Mesenteric fat pad (tissue), 1 donor: ENCODE results near the gene RPUSD1. TPM values are rescaled to one million over a fixed set of nuclear protein-coding genes. Genes with fewer than 3 reads are reported as not detected.

Experiments
- DNase-seq: peaks from one replicate; pipeline ENCODE4 v3.0.0-alpha.2; 2020; ENCODE audit warnings: low spot score
- total RNA-seq: library from RNA; stranded (reverse); fragmentation: NEBNext Ultra II Directional; extraction: Animal tissue kit (Norgen Biotek cat#: 25700); gene quantifications from one replicate; pipeline ENCODE4 v1.2.1, GENCODE V29; 2021
- donor health status: DM: yes; HTN: yes; CAD: no.

Gene RPUSD1
- total RNA-seq, 1 donor from 2014 or later = 16.8 TPM

DNA sequence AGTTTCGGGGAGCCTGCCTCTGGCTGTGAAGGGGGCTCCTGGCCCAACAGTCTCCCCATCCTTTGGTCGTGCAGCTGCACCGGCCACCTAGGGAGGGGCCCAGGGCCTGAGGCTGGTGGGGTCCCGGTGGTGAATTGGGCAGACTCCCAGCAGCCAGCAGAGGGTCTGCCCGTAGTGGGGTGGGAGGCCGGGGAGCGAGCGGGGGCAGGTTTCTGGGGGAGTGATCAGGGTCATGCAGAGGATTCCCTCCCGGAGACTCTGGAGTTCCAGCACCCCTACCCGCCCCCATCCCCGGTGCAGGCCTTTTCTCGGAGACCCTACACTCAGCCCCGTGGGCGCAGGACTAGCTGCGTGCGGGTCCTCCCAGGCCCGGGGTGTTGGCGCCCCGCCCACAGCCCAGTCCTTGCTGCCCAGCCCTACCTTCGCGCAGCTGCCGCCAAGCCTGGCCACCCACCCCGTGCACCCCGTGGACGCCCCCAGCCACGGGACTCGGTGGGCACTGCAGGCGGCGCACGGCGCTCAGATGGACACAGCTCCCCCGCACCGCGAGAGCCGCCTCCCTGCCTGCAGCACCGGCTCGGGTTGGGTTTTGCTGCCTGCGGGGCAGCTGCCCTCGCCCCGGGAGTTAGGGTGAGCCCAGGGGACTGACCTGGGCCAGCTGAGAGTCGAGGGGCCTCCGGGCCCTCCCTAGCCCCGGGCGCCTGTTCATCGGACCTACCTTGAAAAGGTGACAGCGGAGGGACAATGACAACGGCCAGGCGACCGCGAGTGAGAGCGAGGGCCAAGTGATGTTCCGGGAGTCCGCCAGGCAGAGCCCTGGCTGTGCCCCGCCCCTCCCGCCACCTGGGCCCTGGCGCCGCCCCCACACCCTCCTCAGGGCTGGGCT is 12.0 kb upstream of the RPUSD1 start, which contains the start of gene GNG13:
Gene GNG13 (minus strand): TSS at position 787 of the 886 bp plus-strand sequence. CDS start 1,657 bp downstream, outside the sequence.
- no peak for DNase-seq

DNA sequence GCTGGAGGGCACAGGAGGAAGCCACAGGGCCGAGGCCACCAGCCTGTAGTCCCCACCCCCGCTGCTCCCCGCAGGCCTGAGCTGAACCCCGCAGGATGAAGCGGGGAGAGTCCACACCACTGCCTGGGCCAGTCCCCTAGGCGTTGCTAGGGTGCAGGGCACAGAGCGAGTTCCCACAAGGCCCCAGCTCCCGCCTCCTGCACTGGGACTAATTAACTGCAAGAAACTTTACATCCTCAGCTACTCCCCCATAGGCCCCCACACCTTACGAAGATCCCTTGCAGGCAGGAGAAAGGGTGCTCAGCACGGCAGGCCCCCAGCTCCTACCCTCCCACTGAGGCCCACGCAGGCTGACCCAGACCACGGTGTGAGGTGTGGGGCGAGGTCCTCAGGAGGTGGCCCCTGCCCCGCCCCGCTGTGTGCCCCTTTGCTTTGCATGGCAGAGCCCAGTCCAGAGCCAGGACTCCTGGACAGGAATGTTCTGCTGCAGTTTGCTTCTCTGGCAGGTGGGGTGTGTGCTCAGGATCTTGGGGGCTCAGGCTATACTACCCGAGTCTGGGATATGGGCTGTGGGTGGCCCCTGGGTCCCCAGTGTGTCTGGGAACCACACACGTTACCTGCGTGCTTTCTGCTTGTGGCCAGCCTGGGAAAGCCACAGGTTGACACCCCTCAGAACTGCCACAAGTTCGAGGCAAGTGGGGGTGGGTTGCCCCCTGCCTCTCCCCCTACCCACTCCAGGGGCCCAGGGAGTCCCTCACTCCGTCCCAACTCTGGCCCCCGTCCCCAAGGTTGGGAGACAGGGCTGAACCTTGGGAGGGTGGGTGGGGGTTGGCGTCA is 11.1 kb upstream of the RPUSD1 start:
- no peak for DNase-seq

DNA sequence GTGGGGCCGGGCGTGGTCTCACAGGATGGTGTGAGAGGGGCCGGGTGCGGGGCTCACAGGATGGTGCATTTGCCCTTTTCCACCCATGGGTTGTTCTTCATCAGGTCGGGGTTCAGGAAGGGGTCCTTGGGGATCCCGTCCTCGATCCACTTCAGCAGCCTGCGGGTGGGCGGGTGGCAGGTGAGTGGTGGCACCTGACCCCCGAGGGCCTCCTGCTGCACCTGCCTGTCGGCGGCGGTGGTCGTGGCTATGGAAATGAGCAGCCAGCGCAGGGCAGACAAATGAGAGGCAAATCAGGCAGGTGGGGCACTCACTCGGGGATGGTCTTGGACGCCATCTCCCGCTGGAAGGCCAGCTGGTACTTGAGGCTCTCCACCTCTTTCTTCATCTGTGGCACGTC is 10.5 kb upstream of the RPUSD1 start:
- no peak for DNase-seq

DNA sequence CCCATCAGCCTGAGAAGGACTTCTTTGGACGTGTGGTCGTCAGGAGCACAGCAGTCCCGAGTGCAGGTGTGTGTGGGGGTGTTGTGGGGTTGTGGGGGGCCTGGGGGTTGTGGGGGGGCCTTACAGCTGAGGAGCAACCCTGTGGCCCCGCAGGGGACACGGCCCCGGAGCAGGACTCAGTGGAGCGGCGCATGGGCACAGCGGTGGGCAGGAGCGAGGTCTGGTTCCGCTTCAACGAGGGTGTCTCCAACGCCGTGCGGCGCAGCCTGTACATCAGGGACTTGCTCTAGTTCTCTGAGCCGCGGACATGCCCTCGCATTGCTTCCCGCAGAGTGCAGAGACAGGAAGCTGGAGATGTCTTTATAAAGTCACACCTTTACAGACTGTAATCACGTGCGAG is 9.5 kb upstream of the RPUSD1 start:
- DNase-seq = no peak

DNA sequence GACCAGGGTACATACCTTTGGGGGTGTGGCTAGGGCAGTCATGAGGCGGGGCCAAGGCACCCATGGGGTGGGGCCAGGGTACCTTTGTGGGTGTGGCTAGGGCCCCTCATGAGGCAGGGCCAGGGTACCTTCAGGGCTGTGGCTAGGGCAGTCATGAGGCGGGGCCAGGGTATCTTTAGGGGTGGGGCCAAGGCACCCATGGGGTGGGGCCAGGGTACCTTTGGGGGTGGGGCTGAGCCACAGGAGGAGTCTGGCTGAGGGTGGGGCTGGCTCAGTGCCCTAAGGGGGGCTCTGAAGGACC is 8.9 kb upstream of the RPUSD1 start:
- no peak for DNase-seq

DNA sequence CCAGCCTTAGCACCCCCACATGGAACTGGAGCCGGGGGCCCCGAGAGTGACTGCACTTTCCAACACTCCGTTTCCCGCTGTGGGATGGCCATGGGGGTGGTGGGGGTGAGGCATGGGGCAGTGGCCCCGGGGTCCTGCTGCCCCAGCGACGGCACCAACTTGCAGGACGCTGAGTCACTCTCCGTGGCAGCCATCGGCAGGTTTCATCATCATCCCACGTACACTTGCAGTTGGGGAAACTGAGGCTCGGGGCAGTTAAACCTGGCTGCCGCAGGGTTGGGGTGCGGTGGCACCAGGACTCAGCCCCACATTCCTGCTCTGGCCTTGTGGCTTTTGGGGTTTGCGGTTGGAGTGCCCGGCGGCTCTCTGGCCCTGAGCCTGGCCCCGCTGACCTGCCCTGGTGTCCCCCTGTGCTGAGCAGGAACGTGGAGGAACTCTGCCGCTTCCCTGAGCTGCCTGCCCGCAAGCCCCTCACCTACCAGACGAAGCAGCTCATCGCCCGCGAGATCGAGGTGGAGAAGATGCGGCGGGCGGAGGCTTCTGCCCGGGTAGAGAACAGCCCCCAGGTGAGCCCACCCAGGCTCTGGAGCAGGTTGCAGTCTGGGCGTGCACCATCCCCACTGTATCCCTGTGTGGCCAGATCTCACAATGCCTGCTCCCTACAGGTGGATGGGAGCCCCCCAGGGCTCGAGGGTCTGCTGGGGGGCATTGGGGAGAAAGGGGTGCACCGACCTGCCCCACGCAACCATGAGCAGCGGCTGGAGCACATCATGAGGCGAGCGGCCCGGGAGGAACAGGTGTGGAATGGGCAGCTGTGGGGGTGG is 8.3 kb upstream of the RPUSD1 start:
- DNase-seq = no peak

DNA sequence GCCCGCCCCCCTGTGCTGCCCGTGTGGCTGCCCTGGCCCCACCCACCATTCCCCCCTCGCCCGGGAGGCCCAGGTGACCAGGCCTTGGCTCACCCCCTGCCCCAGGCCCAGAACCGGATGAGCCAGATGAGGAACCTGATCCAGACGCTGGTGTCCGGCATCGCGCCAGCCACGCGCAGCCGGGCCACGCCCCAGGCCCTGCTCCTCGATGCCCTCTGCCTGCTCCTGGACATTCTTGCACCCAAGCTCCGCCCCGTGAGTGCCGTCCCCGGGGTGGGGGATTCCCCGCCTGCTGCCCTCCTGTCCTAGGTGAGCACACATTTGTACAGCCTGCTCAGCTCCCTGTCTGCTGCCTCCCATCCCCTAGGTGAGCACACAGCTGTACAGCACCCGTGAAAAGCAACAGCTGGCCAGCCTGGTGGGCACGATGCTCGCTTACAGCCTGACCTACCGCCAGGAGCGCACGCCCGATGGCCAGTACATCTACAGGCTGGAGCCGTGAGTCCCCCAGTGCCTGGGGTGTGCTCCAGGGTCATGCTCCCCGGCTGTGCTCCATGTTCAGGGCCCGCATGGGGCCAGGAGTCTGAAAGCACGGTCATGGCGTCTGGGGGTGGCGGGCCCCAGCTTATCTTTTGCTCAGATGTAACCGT is 7.5 kb upstream of the RPUSD1 start:
- DNase-seq = no peak

DNA sequence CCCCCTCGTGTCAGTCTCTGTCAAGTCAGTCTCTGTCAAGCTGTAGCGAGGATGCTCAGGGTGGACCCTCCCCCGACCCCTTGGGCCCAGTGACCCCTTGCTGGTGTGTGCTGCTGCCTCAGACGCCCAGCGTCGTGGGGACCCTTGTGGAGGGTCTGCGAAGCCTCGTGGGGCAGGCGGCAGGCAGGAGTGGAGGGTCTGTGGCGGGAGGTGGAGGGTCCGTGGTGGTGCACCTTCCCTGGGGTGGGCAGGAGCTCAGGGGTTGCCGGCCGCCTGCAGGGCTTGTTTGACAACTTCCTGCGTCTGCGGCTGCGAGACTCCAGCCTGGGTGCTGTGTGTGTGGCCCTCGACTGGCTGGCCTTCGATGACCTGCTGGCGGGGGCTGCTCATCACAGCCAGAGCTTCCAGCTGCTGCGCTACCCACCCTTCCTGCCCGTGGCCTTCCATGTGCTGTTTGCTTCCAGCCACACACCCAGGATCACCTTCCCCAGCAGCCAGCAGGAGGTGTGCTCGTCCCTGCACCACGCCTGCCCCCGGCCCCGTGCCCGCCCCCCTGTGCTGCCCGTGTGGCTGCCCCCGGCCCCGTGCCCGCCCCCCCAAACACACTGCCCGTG is 6.8 kb upstream of the RPUSD1 start:
- DNase-seq = no peak

DNA sequence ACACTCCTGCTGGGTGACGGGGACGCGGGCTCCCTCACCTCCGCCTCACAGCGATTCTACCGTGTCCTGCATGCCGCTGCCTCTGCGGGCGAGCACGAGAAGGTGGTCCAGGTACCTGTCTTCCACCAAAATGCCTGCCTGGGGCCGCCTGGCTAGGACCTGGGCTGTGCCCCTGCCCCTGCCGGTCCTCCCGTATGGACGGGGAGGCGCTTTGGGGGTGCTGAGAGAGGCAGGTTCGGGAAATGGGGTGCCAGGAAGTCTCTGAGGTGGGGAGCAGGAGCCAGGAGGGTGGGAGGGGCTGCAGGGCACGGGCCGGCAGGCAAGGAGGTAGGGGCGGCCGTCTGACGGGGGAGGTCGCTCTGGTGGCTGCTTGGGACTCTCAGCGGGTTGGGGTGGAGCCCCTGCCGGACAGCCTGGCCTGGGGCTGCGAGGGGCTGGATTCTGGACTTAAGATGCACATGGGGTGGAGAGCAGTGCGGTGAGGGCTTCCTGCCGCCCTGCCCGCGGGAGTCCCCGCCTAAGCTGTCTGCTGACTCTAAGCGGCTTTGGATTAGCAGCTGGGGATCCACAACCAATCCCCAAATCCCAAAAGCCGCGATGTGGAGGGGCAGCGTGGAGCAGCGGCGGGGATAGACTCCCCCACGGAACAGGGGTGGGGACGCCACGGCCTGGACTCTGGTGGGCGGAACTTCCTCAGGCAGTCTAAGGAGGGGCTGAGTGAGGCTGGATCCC is 6.1 kb upstream of the RPUSD1 start:
- no peak for DNase-seq

DNA sequence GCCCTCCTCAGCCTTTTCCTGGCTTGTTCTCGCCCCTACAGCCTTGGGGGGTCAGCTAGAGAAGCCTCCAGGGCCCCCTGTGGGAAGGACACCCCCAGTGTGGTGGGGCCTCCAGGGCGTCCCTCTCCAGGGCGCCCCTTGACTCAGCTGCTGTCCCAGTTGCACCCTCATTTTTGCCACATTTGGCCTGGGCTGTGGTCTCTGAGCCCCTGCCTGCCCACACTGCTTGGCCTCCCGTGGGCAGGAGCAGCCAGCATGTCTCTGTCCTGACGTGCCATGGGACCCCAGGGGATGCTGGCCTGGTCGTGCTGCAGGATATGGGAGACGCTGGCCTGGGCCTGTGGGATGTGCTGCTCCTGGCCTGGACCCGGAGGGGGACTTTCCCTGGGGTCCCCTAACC is 5.2 kb upstream of the RPUSD1 start:
- no peak for DNase-seq

DNA sequence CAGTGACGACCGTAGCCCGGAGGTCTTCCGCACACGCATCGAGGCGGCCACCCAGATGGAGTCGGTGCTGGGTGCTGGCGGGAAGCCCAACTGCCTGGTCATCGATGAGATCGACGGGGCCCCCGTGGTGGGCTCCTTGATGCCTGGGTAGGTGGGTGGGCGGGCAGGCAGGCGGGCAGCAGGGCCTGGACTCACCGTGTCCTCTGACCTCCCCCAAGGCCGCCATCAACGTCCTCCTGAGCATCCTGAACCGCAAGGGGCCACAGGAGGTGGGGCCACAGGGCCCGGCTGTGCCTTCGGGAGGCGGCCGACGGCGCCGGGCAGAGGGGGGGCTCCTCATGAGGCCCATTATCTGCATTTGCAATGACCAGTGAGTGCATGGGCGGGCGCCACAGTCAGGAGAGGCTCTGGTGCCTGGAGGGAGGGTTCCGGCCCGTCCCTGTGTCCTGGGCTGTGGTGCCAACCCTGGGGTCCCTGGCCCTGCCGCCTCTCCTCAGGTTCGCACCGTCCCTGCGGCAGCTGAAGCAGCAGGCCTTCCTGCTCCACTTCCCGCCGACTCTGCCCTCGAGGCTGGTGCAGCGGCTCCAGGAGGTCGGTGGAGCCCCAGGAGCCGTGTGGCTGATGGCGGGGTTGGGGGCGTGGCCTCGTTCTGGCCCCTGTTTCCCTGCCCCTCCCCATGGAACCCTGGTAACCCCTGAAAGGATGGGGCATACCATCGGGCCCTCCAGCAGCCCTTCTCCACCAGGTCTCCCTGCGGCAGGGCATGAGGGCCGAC is 4.2 kb upstream of the RPUSD1 start:
- no peak for DNase-seq

DNA sequence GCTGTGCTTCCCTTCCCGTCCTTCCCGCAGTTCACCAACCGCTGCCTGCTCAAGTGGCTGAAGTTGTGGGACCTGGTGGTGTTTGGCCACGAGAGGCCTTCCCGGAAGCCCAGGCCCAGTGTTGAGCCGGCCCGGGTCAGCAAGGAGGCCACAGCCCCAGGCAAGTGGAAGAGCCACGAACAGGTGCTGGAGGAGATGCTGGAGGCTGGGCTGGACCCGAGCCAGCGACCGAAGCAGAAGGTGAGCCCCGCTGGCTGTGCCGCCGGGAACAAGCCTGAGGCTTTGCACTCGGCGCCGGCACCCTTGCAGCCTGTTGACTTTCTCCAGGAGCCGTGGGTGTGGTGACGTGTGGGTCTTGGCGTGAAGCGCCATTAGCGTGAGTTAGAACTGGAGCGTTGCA is 3.0 kb upstream of the RPUSD1 start:
- no peak for DNase-seq

DNA sequence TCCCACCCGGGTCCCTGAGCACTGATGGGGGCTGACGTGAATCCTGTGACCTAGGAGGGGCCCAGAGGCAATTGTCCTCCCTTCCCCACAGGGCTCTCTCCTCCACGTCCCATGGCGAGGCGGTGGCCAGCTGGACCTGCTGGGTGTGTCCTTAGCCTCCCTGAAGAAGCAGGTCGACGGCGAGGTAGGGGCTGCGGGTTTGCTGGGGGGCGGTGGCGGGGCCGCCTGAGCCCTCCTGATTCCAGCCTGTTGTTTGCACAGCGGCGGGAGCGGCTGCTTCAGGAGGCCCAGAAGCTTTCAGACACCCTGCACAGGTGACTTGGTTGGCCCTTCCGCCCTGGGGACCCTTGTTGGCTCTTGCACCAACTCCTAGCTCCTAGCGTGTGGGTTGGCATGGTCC is 1.9 kb upstream of the RPUSD1 start:
- DNase-seq = no peak

DNA sequence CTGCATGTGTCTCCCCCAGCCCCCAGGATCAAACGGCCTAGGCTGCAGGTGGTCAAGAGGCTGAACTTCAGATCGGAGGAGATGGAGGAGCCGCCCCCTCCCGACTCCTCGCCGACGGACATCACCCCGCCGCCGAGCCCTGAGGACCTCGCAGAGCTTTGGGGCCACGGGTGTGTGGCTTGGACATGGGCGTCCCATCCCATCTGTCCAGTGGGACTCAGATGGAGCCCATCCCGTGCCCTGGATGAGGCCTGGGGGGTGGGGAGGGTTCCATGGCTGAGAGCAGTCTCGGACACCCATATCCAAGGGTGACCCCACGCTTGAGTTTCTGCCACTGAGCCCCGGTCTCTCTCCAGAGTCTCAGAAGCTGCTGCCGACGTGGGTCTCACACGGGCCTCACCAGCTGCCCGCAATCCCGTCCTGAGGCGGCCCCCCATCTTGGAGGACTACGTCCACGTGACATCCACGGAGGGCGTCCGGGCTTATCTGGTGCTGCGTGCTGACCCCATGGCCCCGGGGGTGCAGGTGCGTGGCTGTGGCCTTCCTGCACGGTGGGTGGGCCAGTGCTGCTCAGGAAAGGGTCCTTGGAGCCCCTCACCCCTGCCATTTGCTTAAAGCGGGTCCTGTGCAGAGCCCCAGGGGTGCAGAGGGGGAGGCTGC is 1.1 kb upstream of the RPUSD1 start:
- DNase-seq = no peak

DNA sequence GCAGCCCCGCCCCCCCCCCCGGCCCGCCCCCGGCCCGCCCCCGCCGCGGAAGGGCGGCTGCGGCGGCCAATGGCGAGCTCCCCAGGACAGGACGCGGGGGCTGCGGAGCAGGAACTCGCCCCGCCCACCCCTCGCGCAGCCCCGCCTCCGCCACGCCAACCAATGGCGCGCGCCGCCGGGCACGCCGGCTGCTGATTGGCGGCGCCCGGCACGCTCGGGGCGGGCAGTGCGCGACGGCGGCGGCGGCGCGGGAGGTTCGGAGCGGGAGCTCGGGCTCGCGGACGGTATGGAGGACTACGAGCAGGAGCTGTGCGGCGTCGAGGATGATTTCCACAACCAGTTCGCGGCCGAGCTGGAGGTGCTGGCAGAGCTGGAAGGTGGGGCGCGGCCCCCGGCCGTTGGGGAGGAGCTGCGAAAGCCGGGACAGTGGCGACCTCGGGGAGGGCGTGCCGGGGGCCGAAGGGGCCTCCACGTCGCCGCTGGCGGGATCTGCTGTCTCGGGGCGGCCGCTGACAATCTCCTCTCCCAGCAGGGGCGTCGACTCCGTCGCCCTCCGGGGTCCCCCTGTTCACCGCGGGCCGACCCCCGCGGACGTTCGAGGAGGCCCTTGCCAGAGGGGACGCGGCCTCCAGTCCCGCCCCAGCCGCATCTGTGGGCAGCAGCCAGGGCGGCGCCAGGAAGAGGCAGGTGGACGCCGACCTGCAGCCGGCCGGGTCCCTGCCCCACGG is 382 bp upstream of the RPUSD1 start, which contains the start of gene CHTF18:
Gene CHTF18 (plus strand): TSS at position 222 of the 728 bp plus-strand sequence. CDS start 65 bp downstream, at position 287.
- peak; percentile 98 for DNase-seq

DNA sequence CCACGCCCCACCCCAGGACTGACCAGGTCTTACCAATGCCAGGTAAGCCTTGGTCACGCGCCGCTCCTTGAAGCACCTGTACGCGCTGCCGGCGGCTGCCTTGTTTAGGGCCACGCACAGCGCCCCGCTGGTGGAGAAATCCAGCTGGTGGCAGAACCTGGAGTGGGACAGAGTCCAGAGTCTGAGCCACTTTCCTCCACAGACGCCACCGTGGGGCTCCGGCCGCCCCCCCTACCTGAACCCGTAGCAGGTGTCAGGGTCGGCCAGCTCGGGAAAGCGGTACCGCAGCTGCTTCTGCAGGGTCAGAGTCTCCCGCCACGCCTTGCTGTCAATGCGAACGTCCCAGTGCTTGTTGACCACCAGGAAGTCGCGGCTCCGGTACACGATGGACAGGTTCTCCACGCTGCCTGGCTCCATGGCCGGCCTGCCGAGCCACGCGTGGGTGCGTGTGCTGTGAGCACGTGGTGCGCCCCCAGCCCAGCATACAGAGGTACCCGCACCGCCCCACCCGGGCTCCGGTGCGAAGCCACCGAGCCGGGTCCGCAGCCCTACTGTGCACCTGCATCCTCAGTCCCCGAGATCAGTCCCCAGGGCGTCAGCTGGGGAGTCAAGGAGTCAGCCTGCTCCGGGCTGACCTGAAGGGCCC is 737 bp downstream of the RPUSD1 start:
- DNase-seq = no peak
